C4-2B (cell line): Measurements from ENCODE around the gene MC3R.

Experiments used
- H3K27ac ChIP-seq: fragments of 450-650 bp; 2 replicates; pipeline ENCODE4 v1.5.1; 2017
- ZFX ChIP-seq: fragments of 450-650 bp; IDR thresholded peaks from 2 replicates; pipeline ENCODE4 v1.6.1; 2017
- TF ChIP-seq, protein P1 (sequence below): fragments of 450-650 bp; conservative IDR thresholded peaks from 2 replicates; pipeline ENCODE4 v1.5.1; 2017; ENCODE audit warnings: mild to moderate bottlenecking

The MC3R gene

DNA sequence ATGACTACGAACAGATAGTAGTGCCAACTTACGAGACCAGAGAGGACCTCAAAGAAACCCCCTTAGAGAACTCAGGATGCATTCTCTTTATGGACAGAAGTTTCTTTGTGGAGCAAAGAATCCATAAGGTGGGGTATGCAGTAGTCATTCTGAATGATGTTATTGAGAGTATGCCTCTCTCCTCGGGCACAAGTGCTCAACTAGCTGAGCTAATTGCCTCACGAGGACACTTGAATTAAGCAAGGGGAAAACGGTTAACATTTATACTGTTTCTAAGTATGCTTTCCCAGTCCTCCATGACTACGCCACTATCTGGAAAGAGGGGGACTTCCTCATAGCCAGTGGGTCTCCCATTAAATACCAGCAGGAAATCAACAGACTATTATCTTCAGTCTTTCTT, 25.6 kb downstream of the MC3R start:
- H3K27ac ChIP-seq = no peak overlapping the region
- TF ChIP-seq, protein P1, sequence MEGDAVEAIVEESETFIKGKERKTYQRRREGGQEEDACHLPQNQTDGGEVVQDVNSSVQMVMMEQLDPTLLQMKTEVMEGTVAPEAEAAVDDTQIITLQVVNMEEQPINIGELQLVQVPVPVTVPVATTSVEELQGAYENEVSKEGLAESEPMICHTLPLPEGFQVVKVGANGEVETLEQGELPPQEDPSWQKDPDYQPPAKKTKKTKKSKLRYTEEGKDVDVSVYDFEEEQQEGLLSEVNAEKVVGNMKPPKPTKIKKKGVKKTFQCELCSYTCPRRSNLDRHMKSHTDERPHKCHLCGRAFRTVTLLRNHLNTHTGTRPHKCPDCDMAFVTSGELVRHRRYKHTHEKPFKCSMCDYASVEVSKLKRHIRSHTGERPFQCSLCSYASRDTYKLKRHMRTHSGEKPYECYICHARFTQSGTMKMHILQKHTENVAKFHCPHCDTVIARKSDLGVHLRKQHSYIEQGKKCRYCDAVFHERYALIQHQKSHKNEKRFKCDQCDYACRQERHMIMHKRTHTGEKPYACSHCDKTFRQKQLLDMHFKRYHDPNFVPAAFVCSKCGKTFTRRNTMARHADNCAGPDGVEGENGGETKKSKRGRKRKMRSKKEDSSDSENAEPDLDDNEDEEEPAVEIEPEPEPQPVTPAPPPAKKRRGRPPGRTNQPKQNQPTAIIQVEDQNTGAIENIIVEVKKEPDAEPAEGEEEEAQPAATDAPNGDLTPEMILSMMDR = no peak
- no peak for TF ChIP-seq ZFX

DNA sequence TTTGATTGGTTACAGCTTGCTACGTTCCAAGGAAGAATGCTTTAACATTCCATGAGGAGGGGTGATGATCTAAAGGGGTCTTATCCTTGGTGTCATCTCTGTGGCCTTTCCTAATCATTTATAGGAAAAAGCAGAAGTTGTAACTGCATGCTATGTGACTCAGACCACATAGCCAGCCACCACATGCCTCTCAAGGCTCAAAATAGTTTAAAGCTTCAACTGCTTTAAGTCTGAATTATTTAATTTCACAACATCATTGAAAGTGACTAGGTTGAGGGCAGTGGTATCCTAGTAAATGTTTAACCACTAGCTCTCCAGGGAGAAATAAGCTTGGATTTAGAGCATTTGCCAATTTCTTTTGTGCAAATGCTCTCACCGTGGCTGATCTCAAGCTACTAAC, 29.7 kb downstream of the MC3R start:
- TF ChIP-seq ZFX = no peak
- TF ChIP-seq, protein P1 = no peak
- no peak overlapping the region for H3K27ac ChIP-seq

- TF ChIP-seq, protein P1 = no peak
- TF ChIP-seq ZFX = no peak
- H3K27ac ChIP-seq = no peak overlapping the region
Measured at GRCh38 chr20:56285496-56285895, 37.0 kb downstream of the MC3R start.

DNA sequence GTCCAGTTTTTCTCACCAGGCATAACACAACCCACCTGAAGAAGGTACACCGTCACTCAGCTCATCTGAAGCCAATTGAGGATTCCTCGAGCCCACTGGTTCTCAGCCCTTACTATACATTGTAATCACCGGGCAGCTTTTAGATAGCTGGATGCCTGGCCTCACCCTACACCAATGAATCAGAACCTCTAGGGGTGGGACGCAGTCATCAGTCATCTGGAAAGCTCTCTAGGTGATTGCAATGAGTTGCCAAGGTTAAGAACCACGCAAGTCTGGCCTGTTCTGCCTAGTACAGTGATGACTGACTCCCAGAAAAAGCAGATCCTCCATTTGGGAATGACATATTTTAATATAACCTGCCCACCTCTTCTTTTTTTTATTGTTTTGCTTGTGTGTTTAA, 41.1 kb downstream of the MC3R start:
- TF ChIP-seq ZFX = no peak
- TF ChIP-seq, protein P1 = no peak
- H3K27ac ChIP-seq = no peak overlapping the region

DNA sequence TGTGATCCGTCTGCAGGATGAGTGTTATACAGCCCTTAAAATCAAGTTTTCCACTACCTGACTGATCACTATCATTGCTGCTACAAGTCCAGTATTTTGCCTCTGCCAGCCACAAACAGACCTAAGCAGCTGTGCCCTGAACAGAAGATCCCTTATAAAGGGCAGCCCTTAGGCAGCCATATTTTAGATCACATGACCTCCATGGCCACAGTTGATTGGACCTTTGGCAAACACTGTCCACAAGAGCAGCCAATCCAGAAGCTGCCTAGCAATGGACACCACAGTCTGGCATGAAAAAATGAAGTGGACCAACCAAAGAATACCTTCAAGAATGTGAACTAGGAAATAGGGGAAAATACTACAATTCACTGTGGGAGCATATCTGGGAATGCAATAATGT, 50.8 kb downstream of the MC3R start:
- TF ChIP-seq ZFX = no peak
- TF ChIP-seq, protein P1 = no peak
- no peak overlapping the region for H3K27ac ChIP-seq
